8988T (cell line): ENCODE results near the gene SSX2B.
"Not testable (repeated sequence)": the region's sequence is repeated elsewhere in the genome, so short reads cannot be mapped to it uniquely, and the experiment has no call there.

ENCODE experiments used
- DNase-seq: peaks from one replicate; pipeline ENCODE4 v3.0.0; 2011

The SSX2B gene, protein sequence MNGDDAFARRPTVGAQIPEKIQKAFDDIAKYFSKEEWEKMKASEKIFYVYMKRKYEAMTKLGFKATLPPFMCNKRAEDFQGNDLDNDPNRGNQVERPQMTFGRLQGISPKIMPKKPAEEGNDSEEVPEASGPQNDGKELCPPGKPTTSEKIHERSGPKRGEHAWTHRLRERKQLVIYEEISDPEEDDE

DNA sequence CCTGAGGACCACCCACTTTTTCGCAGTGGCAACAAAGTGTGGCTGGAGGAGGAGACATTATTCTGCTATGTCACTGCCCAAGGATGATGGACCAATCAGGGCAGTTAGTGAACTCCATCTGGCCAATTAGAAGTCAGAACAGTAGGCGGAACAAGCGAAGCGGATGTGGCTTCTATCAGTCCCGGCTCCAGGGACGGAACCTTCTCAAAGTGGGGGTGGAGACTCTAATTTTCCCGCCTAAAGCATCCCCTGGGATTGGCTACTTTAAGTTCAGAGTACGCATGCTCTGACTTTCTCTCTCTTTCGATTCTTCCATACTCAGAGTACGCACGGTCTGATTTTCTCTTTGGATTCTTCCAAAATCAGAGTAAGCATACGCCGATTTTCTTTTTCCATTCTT, at the start of gene SSX2B:
Gene SSX2B, plus strand, starts transcription at position 301 of the 400 bp plus-strand sequence. CDS start 1,429 bp downstream, outside the sequence.
- not testable (repeated sequence) for DNase-seq

DNA sequence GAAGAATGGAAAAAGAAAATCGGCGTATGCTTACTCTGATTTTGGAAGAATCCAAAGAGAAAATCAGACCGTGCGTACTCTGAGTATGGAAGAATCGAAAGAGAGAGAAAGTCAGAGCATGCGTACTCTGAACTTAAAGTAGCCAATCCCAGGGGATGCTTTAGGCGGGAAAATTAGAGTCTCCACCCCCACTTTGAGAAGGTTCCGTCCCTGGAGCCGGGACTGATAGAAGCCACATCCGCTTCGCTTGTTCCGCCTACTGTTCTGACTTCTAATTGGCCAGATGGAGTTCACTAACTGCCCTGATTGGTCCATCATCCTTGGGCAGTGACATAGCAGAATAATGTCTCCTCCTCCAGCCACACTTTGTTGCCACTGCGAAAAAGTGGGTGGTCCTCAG, 44.0 kb upstream of the SSX2B start, which contains the start of gene SSX2:
Gene SSX2, minus strand, starts transcription at position 101 of the 400 bp plus-strand sequence. CDS start 1,429 bp downstream, outside the sequence.
- not testable (repeated sequence) for DNase-seq

DNA sequence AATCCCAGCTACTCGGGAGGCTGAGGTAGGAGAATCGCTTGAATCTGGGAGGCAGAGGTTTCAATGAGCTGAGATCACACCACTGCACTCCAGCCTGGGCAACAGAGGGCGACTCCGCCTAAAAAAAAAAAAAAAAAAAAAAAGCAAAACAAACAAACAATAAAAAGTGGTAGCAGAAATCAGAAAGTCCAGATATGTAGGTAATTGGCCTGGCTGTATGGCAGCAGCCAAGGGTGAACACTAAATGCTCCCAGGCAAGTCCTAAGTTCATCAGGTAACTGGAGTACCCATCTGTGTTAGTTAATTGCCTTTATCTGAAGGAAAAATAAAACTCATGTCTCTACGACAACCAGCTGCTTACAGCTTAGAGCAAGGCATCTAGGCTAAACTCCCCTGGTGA, 14.9 kb downstream of the SSX2B start:
- DNase-seq = not testable (repeated sequence)

DNA sequence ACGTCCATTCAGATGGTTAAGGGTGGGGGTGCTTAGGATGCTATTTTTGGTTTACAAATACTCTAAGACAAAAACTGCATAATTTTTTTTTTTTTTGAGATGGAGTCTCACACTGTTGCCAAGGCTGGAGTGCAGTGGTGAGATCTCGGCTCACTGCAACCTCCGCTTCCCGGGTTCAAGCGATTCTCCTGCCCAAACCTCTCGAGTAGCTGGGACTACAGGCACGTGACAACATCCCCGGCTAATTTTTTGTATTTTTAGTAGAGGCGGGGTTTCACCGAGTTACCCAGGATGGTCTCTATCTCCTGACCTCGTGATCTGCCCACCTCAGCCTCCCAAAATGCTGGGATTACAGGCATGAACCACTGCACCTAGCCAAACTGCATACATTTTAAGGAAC, 22.5 kb downstream of the SSX2B start:
- not testable (repeated sequence) for DNase-seq

DNA sequence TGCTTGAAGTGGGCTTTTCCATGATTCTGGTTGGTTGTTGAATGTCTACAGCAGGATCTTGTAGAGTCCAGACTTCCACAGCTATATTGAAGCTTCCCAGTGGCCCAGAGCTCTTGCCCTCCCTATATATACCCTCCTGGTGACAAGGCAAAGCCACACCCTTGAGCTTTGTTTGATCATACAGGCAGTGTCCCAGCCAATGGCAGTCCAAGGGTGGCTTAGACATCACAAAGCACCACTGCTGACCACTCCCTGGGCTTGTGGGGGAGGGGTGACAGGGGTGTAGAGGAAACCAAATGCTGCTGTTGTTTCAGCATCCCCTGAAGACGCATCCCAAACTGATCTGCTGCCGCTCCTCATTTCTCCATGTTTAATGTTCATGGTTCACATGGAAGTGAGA, 46.3 kb downstream of the SSX2B start, which contains the start of gene SPANXN5:
Gene SPANXN5, minus strand, starts transcription at position 101 of the 400 bp plus-strand sequence. Its CDS starts 79 bp downstream, at position 22.
- not testable (repeated sequence) for DNase-seq

DNA sequence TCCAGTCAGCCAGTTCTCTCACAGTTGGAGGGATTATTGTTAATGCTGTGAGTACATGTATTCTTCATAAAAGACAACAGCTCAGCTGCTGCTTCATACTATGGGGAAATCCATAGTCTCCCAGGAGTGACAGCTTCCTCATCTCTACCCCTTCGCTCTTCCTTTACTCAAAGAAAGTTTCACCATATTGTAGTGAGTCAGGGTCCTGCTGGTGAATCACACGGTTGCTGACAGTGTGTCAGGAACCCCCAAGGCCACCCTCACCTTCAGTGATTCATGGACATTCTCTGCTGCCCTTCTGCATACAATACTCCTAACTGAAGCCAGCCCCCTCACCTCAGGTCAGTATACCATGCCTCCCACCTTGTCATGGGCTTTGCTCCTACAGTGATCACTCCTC, 53.8 kb downstream of the SSX2B start:
- not testable (repeated sequence) for DNase-seq
